D721Med (cell line): ENCODE measurements around the gene PTPN13.

ENCODE experiments used
- DNase-seq: peaks from one replicate; pipeline ENCODE4 v3.0.0; 2011; ENCODE audit warnings: low spot score; ENCODE audit not compliant: insufficient read length
- FAIRE-seq: peaks from 2 replicates; lab custom pipeline; 2011; peaks lifted over from hg19 to GRCh38; lab: Jason Lieb, UNC
- TF ChIP-seq, protein P1 (sequence below): IDR thresholded peaks from 2 replicates; pipeline ENCODE4 v1.5.1; 2012; ENCODE audit warnings: mild to moderate bottlenecking, control low read depth; ENCODE audit not compliant: insufficient read depth; ENCODE audit errors: missing control alignments

Gene PTPN13

DNA sequence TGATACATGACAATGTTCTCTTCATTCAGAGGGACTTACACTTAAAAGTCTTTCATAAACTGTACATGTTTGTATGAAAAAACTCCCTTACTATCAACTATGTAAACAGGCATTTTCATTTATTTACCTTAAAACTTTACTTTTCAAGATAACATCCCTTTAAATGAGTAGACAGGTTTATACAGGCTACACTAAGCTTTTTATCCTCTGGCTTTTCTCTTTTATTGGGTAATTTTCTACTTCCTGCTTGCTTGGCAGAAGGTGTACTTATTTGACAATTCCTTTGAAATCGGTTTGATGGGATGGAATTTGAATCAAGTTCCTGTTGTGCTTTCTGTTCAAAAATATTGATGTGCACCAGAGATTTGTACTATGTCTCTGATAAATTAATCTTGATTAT is 81.4 kb downstream of the PTPN13 start:
- no peak for DNase-seq
- FAIRE-seq: no peak
- TF ChIP-seq, protein P1, sequence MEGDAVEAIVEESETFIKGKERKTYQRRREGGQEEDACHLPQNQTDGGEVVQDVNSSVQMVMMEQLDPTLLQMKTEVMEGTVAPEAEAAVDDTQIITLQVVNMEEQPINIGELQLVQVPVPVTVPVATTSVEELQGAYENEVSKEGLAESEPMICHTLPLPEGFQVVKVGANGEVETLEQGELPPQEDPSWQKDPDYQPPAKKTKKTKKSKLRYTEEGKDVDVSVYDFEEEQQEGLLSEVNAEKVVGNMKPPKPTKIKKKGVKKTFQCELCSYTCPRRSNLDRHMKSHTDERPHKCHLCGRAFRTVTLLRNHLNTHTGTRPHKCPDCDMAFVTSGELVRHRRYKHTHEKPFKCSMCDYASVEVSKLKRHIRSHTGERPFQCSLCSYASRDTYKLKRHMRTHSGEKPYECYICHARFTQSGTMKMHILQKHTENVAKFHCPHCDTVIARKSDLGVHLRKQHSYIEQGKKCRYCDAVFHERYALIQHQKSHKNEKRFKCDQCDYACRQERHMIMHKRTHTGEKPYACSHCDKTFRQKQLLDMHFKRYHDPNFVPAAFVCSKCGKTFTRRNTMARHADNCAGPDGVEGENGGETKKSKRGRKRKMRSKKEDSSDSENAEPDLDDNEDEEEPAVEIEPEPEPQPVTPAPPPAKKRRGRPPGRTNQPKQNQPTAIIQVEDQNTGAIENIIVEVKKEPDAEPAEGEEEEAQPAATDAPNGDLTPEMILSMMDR: no peak

DNA sequence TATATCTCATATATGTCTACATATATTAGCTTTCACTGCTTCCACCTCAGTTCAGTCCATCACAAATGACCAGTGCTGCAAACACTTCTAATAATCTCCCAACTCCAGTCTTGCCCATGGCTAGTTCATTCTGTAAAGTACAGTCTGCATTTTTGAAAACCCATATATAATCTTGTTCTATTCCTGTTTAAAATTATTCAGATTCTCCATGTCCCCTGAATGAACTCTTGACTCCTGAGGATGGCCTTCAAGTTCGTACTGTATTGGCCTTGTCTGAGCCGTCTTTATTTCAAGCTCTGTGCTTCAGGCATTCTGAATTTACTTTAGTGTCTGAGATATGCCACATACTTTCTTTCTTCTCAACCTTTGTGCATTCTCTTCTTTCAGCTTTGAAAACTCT is 84.7 kb downstream of the PTPN13 start:
- TF ChIP-seq, protein P1: no peak
- no peak for DNase-seq
- no peak for FAIRE-seq

DNA sequence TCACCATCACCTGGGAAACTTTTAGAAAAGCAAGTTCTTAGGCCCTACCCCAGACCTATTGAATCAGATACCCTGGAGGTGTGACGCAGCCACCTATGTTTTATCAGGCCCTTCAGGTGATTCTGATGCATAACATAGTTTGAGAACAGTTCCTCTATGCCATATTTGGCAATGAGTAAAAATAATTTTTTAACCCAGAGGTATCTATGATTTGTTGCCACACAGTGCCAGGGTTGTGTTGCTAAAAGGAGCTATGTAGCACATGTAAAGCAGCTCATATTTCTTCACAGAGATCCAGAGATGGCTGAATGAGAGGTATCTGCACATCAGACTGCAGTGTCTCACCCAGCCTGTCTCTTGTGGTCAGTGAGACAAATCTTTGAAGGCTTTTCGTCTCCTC is 85.3 kb downstream of the PTPN13 start:
- FAIRE-seq (no peak), DNase-seq (no peak)
- TF ChIP-seq, protein P1: no peak

DNA sequence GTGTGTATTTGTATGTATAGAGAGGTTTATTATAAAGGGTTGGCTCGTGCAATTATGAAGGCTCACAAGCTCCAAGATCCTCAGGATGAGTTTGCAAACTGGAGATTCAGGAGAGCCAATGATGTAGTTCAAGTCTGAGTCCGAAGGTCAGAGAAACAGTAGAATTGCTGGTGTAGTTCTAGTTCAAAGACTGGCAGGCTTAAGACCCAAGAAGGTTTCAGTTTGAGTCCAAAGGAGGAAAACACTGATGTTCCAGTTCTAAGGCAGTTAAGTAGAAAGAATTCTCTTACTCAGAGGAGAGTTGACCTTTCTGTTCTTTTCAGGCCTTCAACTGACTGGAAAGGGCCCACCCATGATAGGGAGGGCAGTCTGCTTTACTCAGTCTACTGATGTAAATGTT is 89.1 kb downstream of the PTPN13 start:
- FAIRE-seq: no peak
- no peak for DNase-seq
- TF ChIP-seq, protein P1: no peak

DNA sequence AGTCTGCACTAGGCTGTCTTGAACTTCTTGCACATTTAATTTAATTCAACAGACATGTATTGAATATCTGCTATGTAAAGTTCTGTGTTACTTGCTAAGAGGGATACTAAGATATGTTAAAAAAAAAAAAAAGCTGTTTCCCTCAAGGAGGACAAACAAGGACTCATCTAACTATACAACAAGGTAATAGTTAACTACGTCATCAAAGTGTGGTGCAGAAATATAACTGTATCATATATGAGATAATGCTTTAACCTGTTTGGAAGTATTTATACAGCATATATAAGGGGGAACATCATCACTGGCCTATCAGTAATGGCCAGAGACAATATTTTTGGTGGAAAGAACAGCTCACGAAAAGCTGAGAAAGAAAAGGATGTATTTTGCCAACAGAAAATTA is 89.9 kb downstream of the PTPN13 start:
- DNase-seq (no peak), FAIRE-seq (peak; percentile 11)
- TF ChIP-seq, protein P1: no peak

DNA sequence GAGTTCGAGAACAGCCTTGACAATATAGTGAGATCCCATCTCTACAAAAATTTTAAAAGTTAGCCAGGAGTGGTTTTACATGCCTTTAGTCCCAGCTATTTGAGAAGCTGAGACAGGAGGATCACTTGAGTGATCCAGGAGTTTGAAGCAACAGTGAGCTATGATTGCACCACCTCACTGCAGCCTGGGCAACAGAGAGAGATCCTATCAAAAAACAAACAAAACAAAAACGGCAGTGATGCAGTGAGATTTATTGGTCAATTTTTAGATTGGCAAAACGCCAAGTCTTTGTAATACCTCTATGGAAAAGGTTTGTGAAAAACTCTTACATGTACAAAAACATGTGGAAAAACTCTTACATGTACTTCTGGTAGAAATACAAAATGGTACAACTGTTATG is 91.3 kb downstream of the PTPN13 start:
- TF ChIP-seq, protein P1: no peak
- no peak for DNase-seq
- FAIRE-seq: no peak

DNA sequence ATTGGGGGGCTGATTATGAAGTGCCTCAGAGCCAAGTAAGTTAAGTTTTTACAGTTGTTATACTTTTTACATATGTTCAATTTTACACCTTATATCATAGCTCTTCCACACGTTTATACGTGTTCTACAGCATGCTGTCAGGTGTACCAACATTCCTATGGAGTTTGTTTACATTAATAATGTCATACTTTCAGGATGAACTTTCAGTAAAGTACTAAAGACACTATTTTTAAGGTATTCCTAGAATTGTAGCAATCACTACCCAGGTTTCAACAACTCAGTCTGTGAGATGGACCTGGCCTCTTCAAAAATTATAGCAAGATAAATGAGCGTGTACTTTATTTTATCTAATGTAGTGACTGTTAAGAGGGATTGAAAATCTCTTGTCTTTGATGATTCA is 92.6 kb downstream of the PTPN13 start:
- FAIRE-seq (no peak), DNase-seq (no peak)
- TF ChIP-seq, protein P1: no peak
